GM12878 (cell line): ENCODE measurements around the gene ZBTB7B. TPM values are rescaled to one million over a fixed set of nuclear protein-coding genes. Genes with fewer than 3 reads are reported as not detected.
A peak's percentile ranks its signal among the peaks of the same experiment; 100 is the strongest.

Source experiments
- CBX5 ChIP-seq: sonication (generic); IDR thresholded peaks from 2 replicates; pipeline ENCODE4 v1.6.1; 2016; ENCODE audit warnings: low read depth, moderate library complexity, mild to moderate bottlenecking, inconsistent platforms
- CHD4 ChIP-seq: fragments of 200-600 bp; sonication (generic); IDR thresholded peaks from 2 replicates; pipeline ENCODE4 v1.6.1; 2016; ENCODE audit warnings: mild to moderate bottlenecking
- ESRRA ChIP-seq: IDR thresholded peaks from 2 replicates; pipeline ENCODE4 v1.6.1; 2012; ENCODE audit warnings: mild to moderate bottlenecking, low read length, improper control_type of control experiment
- ETV6 ChIP-seq, 2 experiments: fragments of 450-650 bp in 1 of 2; IDR thresholded peaks in 1 of 2; conservative IDR thresholded peaks in 1 of 2; 2 replicates each; pipeline ENCODE4 v1.6.1; 2014; ENCODE audit warnings: antibody characterized with exemption in 1 of 2, borderline replicate concordance in 1 of 2, low read depth in 1 of 2, mild to moderate bottlenecking in 1 of 2, moderate library complexity in 1 of 2
- FOXK2 ChIP-seq: fragments of 450-650 bp; IDR thresholded peaks from 2 replicates; pipeline ENCODE4 v1.6.1; 2017; ENCODE audit warnings: mild to moderate bottlenecking, moderate library complexity
- GABPA ChIP-seq: IDR thresholded peaks from 2 replicates; pipeline ENCODE4 v1.6.1; 2014; ENCODE audit warnings: antibody characterized with exemption, low read depth, mild to moderate bottlenecking, inconsistent platforms
- GATAD2B ChIP-seq: fragments of 450-650 bp; conservative IDR thresholded peaks from 2 replicates; pipeline ENCODE4 v1.6.1; 2017; ENCODE audit warnings: low read depth, mild to moderate bottlenecking, moderate library complexity
- MEF2A ChIP-seq: IDR thresholded peaks from 2 replicates; pipeline ENCODE4 v1.6.1; 2011; ENCODE audit warnings: low read depth, mild to moderate bottlenecking, low read length, moderate library complexity; ENCODE audit not compliant: insufficient read depth
- MEF2B ChIP-seq: fragments of 450-650 bp; IDR thresholded peaks from 2 replicates; pipeline ENCODE4 v1.6.1; 2018; ENCODE audit warnings: mild to moderate bottlenecking, moderate library complexity; ENCODE audit not compliant: partially characterized antibody, poor library complexity, severe bottlenecking
- MYB ChIP-seq: fragments of 150-350 bp; IDR thresholded peaks from 2 replicates; pipeline ENCODE4 v1.6.1; 2014; ENCODE audit warnings: mild to moderate bottlenecking, low read depth, low read length, borderline replicate concordance
- NFIC ChIP-seq: IDR thresholded peaks from 2 replicates; pipeline ENCODE4 v1.6.1; 2012; ENCODE audit warnings: low read depth, mild to moderate bottlenecking, inconsistent platforms, low read length, moderate library complexity
- NFXL1 ChIP-seq: fragments of 450-650 bp; IDR thresholded peaks from 2 replicates; pipeline ENCODE4 v1.6.1; 2017; ENCODE audit warnings: antibody characterized with exemption, mild to moderate bottlenecking, borderline replicate concordance
- PAX5 ChIP-seq: IDR thresholded peaks from 2 replicates; pipeline ENCODE4 v1.6.1; 2011; ENCODE audit warnings: low read depth, low read length, borderline replicate concordance
- RBBP5 ChIP-seq: fragments of 200-600 bp; sonication (generic); conservative IDR thresholded peaks from 2 replicates; pipeline ENCODE4 v1.6.1; 2016
- SPI1 ChIP-seq: IDR thresholded peaks from 2 replicates; pipeline ENCODE4 v1.6.1; 2011; ENCODE audit warnings: low read depth, mild to moderate bottlenecking, low read length, moderate library complexity, borderline replicate concordance; ENCODE audit not compliant: insufficient read depth
- SREBF2 ChIP-seq: IDR thresholded peaks from 2 replicates; pipeline ENCODE4 v1.6.1; 2012; ENCODE audit warnings: mild to moderate bottlenecking, low read length
- TCF12 ChIP-seq: IDR thresholded peaks from 2 replicates; pipeline ENCODE4 v1.6.1; 2011; ENCODE audit warnings: low read depth, mild to moderate bottlenecking, low read length
- ZBTB4 ChIP-seq: fragments of 450-650 bp; formaldehyde crosslinking; IDR thresholded peaks from 2 replicates; pipeline ENCODE4 v1.4.0; 2022; ENCODE audit warnings: mild to moderate bottlenecking, moderate library complexity
- ZSCAN29 ChIP-seq: fragments of 450-650 bp; IDR thresholded peaks from 2 replicates; pipeline ENCODE4 v1.6.1; 2017; ENCODE audit warnings: mild to moderate bottlenecking, moderate library complexity
- polyA plus RNA-seq, 11 experiments: library from polyadenylated mRNA; depleted of rRNA in 4 of 11; unstranded in 6 of 11; stranded (reverse) in 5 of 11; fragments of >200 nt; fragmentation: Nextera tagmentation in 4 of 11; fragmentation: Illumina TruSeq in 1 of 11; extraction: Ambion mirVana in 4 of 11; extraction: Trizol in 1 of 11; gene quantifications; 1 replicate in 1 of 11; 2 replicates in 10 of 11; pipeline versions ENCODE4 v1.2.1 to v1.2.3, GENCODE V29; 2011 to 2016; ENCODE audit warnings: inconsistent platforms in 2 of 11, missing spikeins in 2 of 11, low read depth in 1 of 11
- total RNA-seq, 4 experiments: library from RNA; depleted of rRNA in 3 of 4; stranded (reverse); fragments of >200 nt in 3 of 4; fragmentation: Illumina TruSeq in 1 of 4; extraction: Trizol in 1 of 4; gene quantifications; 2 replicates each; pipeline versions ENCODE4 v1.2.1 to v1.2.3, GENCODE V29; 2013 to 2021
- TF ChIP-seq, protein P1 (sequence below): fragments of 450-650 bp; IDR thresholded peaks from 2 replicates; pipeline ENCODE4 v1.6.1; 2018; ENCODE audit warnings: mild to moderate bottlenecking, low read depth, moderate library complexity; ENCODE audit not compliant: partially characterized antibody
- TF ChIP-seq, protein P2 (sequence below): fragments of 450-650 bp; IDR thresholded peaks from 2 replicates; pipeline ENCODE4 v1.6.1; 2018; ENCODE audit warnings: borderline replicate concordance, mild to moderate bottlenecking; ENCODE audit not compliant: partially characterized antibody
- TF ChIP-seq, protein P3 (sequence below): IDR thresholded peaks from 2 replicates; pipeline ENCODE4 v1.6.1; 2011; ENCODE audit warnings: low read depth, mild to moderate bottlenecking, low read length, moderate library complexity, borderline replicate concordance; ENCODE audit errors: extremely low read depth

ZBTB7B gene
- total and polyA plus RNA-seq, 10 of the 15 experiments (the other 5 are each of a cell fraction or from before 2014, with no cell fraction given), result 0.11 to 44.9 (median 11.3) TPM

DNA sequence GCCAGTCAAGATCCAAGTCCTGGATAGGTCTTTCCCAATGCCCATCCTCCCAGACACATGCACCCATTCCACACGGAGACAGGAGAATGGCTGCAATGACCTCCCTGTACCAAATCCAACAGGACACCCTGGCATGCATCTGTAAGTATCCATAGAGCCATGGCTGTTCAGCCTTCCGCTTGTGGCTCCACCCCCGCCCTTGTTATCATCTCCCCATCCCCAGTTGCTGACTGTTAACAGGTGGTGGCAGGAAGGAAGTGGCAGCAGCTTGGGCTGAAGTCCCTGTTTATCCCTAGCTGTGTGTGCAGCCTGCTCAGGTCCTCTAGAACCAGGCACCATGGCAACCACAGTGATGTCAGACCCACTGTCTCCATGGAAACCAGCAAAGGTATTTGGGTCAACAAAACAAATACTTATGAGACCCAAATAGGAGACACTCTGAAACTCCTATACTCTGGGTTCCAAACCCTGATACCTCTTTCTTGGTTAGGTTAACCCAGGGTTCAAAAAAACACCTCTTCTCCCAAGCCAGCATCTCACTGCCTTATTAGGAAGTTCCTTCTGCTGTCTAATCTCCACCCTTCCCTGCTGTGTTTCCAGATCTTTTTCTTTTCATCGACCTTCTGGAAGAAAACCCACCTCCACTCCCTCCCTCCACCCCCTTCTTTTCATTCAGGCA, 47.4 kb upstream of the ZBTB7B start (continued):
- TF ChIP-seq, protein P1, sequence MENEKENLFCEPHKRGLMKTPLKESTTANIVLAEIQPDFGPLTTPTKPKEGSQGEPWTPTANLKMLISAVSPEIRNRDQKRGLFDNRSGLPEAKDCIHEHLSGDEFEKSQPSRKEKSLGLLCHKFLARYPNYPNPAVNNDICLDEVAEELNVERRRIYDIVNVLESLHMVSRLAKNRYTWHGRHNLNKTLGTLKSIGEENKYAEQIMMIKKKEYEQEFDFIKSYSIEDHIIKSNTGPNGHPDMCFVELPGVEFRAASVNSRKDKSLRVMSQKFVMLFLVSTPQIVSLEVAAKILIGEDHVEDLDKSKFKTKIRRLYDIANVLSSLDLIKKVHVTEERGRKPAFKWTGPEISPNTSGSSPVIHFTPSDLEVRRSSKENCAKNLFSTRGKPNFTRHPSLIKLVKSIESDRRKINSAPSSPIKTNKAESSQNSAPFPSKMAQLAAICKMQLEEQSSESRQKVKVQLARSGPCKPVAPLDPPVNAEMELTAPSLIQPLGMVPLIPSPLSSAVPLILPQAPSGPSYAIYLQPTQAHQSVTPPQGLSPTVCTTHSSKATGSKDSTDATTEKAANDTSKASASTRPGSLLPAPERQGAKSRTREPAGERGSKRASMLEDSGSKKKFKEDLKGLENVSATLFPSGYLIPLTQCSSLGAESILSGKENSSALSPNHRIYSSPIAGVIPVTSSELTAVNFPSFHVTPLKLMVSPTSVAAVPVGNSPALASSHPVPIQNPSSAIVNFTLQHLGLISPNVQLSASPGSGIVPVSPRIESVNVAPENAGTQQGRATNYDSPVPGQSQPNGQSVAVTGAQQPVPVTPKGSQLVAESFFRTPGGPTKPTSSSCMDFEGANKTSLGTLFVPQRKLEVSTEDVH, result no peak
- TF ChIP-seq, protein P2, sequence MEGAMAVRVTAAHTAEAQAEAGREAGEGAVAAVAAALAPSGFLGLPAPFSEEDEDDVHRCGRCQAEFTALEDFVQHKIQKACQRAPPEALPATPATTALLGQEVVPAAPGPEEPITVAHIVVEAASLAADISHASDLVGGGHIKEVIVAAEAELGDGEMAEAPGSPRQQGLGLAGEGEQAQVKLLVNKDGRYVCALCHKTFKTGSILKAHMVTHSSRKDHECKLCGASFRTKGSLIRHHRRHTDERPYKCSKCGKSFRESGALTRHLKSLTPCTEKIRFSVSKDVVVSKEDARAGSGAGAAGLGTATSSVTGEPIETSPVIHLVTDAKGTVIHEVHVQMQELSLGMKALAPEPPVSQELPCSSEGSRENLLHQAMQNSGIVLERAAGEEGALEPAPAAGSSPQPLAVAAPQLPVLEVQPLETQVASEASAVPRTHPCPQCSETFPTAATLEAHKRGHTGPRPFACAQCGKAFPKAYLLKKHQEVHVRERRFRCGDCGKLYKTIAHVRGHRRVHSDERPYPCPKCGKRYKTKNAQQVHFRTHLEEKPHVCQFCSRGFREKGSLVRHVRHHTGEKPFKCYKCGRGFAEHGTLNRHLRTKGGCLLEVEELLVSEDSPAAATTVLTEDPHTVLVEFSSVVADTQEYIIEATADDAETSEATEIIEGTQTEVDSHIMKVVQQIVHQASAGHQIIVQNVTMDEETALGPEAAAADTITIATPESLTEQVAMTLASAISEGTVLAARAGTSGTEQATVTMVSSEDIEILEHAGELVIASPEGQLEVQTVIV, result no peak
- TF ChIP-seq RBBP5, result no peak
- no peak for TF ChIP-seq ESRRA
- TF ChIP-seq ZBTB4 (CRISPR knock-in tag), result no peak
- TF ChIP-seq NFIC, result no peak
- TF ChIP-seq GATAD2B, result no peak
- no peak for TF ChIP-seq NFXL1
- no peak for TF ChIP-seq CHD4
- TF ChIP-seq GABPA, result no peak
- TF ChIP-seq MEF2B, result no peak
- 0 out of 2 replicates have a peak, but pooled peaks have one; percentile 57 for TF ChIP-seq TCF12
- no peak for TF ChIP-seq CBX5
- 0 out of 2 replicates have a peak, but pooled peaks have one; percentile 31 for TF ChIP-seq PAX5
- no peak for TF ChIP-seq SREBF2
- TF ChIP-seq MEF2A, result no peak
- TF ChIP-seq FOXK2, result peak; percentile 57
- no peak for TF ChIP-seq MYB
- TF ChIP-seq ETV6 (conservative IDR thresholded peaks at IDR 0.05 in 1 of 2, IDR thresholded peaks at IDR 0.05 in 1 of 2; ENCODE audit: borderline replicate concordance in 1 of 2, low read depth in 1 of 2), result no peak
- no peak for TF ChIP-seq ZSCAN29
- peak; percentile 61; the same call in 1 of the 2 replicates for TF ChIP-seq SPI1
- TF ChIP-seq, protein P3, sequence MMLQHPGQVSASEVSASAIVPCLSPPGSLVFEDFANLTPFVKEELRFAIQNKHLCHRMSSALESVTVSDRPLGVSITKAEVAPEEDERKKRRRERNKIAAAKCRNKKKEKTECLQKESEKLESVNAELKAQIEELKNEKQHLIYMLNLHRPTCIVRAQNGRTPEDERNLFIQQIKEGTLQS, result no peak
